GM18868 (cell line): ENCODE measurements around the gene TRIM66.
A peak's percentile ranks its signal among the peaks of the same experiment; 100 is the strongest.

Source experiments
- ATAC-seq: cut with Tn5 transposase; IDR thresholded peaks from one replicate; pipeline ENCODE4 v1.9.1; 2021; ENCODE audit warnings: mild to moderate bottlenecking, moderate library complexity; ENCODE audit not compliant: unreplicated experiment

The TRIM66 gene

DNA sequence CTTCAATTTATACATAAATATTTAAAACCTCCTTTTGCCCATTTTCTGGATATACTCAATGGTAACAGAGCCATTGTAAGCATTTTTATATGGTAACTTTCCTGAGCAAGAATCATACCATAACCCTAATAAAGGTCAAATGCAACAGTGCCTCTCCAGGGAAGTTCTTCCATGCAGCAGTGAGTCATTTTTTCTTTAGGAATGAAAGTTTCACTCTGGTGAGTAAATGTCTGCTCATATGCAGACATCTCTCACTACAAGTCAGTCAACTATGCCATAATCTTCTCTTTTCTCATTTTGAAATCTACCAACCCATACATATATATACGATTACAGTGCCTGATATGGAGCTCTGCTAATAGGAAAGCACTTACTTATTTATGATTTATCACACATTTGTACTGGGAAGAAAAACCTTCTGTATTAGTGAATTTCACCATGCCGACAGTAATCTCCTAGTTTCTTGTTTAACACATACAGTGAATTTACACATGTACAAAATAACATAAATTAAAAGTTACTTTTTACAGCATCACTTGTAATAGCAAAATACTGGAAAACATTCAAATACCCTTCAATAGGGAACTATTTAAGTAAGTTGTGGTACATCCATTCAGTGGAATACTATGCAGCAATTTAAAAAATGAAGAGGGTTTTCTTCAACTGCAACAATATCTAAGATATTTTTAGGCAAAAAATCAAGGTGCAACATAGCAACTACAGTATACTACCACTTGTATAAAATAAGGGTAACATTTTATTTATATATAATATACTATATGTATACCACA is 104.5 kb downstream of the TRIM66 start:
- no peak for ATAC-seq

DNA sequence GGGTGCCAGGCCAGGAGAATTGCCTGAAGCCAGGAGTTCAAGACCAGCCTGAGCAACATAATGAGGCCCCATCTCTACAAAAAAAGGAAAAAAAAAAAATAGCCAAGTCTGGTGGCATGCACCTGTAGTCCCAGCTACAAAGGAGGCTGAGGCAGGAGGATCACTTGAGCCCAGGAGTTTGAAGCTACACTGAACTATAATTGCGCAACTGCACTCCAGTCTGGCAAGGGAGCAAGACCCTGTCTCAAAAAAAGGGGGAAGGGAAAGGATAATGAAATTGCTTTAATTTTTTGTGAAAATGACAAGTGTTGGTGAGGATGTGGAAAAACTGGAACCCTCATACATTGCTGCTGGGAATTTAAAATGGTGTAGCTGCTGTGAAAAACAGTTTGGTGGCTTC is 107.7 kb downstream of the TRIM66 start:
- ATAC-seq = no peak

DNA sequence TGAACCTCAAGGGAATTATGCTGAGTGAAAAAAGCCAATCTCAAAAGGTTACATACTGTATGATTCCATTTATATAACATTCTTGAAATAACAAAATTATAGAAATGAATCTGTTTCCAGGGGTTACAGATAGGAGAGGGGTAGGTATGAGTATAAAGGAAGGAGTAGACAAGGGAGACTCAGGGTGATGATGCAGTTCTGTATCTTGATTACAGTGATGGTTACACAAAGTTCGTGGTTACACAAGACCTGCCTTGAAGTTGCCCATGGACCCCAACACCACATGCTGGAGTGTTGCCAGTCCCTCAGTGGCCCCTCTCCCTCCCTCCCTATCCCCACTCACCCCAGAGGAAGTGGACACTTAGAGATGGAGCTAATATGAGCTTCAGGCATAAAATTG is 108.7 kb downstream of the TRIM66 start:
- ATAC-seq = no peak

DNA sequence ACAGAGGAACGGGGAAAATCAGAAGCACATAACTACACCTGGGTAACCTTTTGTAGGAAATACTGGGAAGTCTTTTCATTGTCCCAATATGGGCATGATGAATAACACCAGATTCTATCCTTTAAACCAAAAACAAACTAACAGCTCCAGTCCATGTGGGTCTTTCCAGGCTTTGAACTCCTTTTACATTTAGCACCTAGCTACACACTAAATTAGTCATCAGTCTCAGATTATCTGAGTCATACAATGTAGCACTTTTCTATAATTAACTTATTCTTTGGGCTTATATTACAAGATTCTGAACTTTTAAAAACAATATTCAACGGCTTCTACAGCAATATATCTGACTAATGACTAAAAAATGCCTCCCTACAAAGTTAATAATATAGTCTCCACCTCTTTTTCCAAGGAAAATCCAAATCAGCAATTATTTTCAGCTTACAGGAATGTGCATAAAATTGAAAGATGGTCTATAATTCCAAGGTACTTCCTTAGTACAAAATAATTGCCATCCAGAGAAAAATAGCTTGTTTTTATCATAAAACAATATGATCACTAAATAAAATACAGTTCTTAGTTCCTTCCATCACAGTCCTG is 114.8 kb downstream of the TRIM66 start:
- ATAC-seq = peak; percentile 84

DNA sequence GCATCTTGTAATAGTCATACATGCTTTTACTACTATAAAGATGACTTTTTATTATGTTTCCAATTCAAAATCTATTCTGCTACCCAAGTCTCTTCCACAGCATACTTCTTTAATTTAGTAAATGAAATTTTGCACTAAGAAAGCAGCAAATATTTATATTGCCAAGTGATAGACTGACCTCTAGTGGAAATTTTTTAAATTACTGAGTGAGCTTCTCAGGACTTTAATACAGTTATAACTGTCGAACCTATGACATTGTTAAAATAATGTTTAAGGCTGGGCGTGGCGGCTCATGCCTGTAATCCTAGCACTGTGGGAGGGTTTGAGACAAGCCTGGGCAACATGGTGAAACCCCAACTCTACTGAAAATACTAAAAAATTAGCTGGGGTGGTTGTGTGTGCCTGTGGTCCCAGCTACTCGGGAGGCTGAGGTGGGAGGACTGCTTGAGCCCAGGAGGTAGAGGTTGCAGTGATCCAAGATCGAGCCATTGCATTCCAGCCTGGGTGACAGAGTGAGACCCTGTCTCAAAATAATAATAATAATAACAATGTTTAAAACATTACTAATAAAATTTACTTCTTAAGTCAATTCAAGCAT is 115.8 kb downstream of the TRIM66 start:
- no peak for ATAC-seq

DNA sequence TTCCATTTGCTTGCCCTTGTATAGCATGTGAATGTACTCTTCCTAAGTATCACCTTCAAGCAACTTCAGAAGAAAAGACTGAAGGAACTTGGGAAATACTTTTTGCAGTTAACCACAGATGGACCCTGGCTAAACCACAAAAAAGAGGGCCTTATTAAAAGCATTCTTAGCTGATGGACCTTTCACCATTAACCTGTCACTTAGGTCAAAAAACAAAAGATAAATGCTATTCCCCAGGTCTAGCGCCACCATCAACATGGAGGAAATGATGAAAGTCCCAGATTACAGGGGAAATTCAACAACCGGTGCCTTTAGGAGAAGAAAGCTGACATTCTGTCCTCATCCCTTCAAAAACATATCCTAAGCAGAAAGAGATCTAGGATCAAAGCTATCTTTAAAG is 117.9 kb downstream of the TRIM66 start:
- no peak for ATAC-seq
